GM12873 (cell line): ENCODE results near the gene ADAR.
A peak's percentile ranks its signal among the peaks of the same experiment; 100 is the strongest.

Experiments used
- TF ChIP-seq, protein P1 (sequence below): IDR thresholded peaks from 2 replicates; pipeline ENCODE4 v1.5.1; 2012; ENCODE audit warnings: low read depth, mild to moderate bottlenecking, moderate library complexity, low read length, control low read depth; ENCODE audit not compliant: insufficient read depth; ENCODE audit errors: missing control alignments

Gene ADAR

DNA sequence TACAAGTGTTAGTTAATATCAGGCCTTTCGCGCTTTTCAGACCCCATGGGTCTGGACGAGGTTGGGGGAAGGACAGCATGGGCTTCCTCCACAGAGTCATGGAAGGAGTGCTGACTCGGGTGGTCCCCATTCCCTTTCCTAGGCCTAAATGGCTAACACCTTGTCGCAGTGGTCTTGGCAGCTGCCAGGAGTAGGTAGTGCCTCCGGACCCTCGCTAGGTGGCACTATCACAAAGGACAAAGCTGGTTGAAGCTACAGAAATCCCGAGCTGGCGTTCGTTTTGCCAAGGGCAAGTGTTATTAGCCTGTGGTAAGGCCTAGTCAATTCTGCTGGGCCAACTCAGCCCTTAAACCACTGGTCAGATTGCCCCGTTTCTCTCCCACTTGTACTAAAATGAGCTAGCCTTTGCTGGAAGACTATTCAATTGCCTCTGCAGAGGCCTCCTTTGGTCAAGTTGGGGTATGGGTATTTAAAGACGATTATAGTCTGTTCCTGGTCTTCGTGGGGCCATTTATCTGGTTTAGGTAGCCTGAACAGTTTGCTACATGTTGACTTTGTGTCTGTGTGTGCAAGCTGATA, 48.4 kb downstream of the ADAR start:
- TF ChIP-seq, protein P1, sequence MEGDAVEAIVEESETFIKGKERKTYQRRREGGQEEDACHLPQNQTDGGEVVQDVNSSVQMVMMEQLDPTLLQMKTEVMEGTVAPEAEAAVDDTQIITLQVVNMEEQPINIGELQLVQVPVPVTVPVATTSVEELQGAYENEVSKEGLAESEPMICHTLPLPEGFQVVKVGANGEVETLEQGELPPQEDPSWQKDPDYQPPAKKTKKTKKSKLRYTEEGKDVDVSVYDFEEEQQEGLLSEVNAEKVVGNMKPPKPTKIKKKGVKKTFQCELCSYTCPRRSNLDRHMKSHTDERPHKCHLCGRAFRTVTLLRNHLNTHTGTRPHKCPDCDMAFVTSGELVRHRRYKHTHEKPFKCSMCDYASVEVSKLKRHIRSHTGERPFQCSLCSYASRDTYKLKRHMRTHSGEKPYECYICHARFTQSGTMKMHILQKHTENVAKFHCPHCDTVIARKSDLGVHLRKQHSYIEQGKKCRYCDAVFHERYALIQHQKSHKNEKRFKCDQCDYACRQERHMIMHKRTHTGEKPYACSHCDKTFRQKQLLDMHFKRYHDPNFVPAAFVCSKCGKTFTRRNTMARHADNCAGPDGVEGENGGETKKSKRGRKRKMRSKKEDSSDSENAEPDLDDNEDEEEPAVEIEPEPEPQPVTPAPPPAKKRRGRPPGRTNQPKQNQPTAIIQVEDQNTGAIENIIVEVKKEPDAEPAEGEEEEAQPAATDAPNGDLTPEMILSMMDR, result peak; percentile 98

GRCh38 chr1:154558720-154559465, 49.1 kb downstream of the ADAR start:
- TF ChIP-seq, protein P1, result no peak

GRCh38 chr1:154557939-154558719, 49.9 kb downstream of the ADAR start, which contains the start of gene UBE2Q1:
Gene UBE2Q1 (minus strand): TSS chr1:154558662. CDS start chr1:154558553, 109 bp downstream.
- TF ChIP-seq, protein P1, result no peak

GRCh38 chr1:154557248-154557938, 50.6 kb downstream of the ADAR start:
- TF ChIP-seq, protein P1, result no peak

DNA sequence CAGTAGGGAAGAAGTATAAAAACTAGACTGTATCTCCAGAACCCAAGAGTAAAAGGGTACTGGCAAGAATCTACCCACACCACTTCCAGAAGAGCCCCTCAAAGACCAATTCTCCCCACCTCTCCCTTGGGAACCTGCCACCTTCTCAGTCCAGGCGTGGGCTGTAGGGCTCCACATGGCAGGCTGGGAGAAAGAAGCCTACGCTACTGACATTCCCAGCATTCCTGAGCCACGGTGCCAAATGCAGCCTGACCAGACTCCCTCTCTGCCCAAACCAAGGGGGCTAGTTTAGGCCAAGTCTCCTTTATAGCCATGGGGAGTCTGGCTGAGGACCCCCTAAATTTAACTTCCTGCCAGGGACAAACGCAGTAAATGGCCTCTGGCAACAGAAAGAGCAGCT, 51.6 kb downstream of the ADAR start:
- TF ChIP-seq, protein P1, result no peak

DNA sequence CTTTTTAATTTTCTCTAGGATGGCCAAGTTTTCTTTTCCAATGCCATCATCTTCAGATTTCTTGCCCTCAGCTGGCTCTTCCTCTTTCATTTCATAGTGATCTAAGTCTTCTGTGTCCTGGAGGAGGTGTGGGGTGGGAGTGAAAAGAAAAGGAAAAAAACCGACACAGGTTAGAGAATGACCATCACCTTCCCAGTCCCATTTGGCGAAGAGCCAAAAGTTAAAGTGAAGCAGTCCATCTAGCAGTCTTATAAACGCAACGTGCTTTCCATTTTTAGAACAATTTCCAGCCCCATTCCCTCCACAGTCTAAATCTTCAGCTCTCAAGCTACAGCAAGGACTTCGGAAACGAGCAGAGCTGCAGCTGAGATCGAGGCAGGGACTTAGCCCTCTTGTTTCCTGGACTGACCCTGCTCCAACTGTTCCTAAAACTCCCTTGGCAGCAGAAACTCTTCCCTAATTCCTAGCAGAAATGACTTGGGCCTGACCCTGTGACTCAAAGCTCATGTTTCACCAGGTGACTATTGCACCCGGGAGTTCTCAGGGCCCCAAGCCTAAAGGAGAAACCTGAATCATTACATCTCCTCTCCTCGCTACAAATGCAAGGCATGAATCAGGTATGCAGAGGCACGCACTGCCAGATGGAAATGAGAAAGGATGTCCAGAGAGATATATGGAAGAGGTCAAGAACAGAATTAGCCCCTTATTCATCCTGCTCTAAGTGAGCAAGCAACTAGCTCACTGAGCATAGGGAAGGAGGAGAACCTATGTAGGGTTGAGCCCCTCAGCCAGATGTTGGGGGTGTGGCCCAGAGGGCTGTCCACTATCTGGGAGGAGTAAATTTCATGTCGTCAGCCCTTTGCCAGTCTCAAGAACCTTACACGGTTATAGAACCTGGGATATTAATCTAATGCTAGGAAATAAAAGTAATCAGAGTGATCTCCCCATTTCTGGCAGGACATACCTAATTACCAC, 54.6 kb downstream of the ADAR start:
- TF ChIP-seq, protein P1, result no peak
